PC-3 (cell line): ENCODE data around the gene ADAD2. TPM values are rescaled to one million over a fixed set of nuclear protein-coding genes. Genes with fewer than 3 reads are reported as not detected.

Experiments
- ATAC-seq: fragments of 200-7000 bp; cut with Tn5 transposase; 2 replicates; pipeline ENCODE4 v1.9.1; 2020; ENCODE audit warnings: mild to moderate bottlenecking, moderate library complexity
- BruUV-seq: library from RNA; stranded (reverse); fragments of 400-500 nt; replicated peaks from 2 replicates; lab custom pipeline; 2021; lab: Mats Ljungman, UMichigan
- CTCF ChIA-PET: fragments of 300-600 bp; sonication (Branson Sonifier 250); formaldehyde crosslinking; loops from one replicate; lab custom pipeline; 2022; ENCODE audit warnings: antibody characterized with exemption; lab: Charles Lee
- POLR2A ChIA-PET: fragments of 300-600 bp; sonication (Branson Sonifier 250); formaldehyde crosslinking; loops from one replicate; lab custom pipeline; 2022; ENCODE audit warnings: antibody characterized with exemption; ENCODE audit not compliant: unreplicated experiment; lab: Charles Lee
- DNase-seq: peaks from one replicate; pipeline ENCODE4 v3.0.0-alpha.2; 2015
- H2AFZ ChIP-seq: fragments of 300-600 bp; sonication (generic); 2 replicates; pipeline ENCODE4 v1.6.0; 2016; ENCODE audit warnings: antibody characterized with exemption, low read length
- H3F3A ChIP-seq: fragments of 300-600 bp; sonication (generic); one replicate; pipeline ENCODE4 v1.6.0; 2017; ENCODE audit warnings: antibody characterized with exemption, low read length, control low read depth, mild to moderate bottlenecking; ENCODE audit not compliant: unreplicated experiment
- H3K27ac ChIP-seq: fragments of 300-600 bp; sonication (generic); 2 replicates; pipeline ENCODE4 v1.5.1; 2016; ENCODE audit warnings: mild to moderate bottlenecking, low read length
- H3K27me3 ChIP-seq: fragments of 300-600 bp; sonication (generic); 2 replicates; pipeline ENCODE4 v1.6.1; 2016; ENCODE audit warnings: low read length, mixed read lengths
- H3K36me3 ChIP-seq: fragments of 300-600 bp; sonication (generic); 2 replicates; pipeline ENCODE4 v1.6.1; 2016; ENCODE audit warnings: low read depth, mixed run types, low read length, mixed read lengths
- H3K4me1 ChIP-seq: fragments of 300-600 bp; sonication (generic); 2 replicates; pipeline ENCODE4 v1.5.1; 2016; ENCODE audit warnings: low read length; ENCODE audit not compliant: insufficient read depth
- H3K4me2 ChIP-seq: fragments of 300-600 bp; sonication (generic); 2 replicates; pipeline ENCODE4 v1.6.0; 2016; ENCODE audit warnings: low read length
- H3K4me3 ChIP-seq: fragments of 300-600 bp; sonication (generic); 2 replicates; pipeline ENCODE4 v1.5.1; 2016; ENCODE audit warnings: mild to moderate bottlenecking, low read length, mixed read lengths
- H3K79me2 ChIP-seq: fragments of 300-600 bp; sonication (generic); 2 replicates; pipeline ENCODE4 v1.6.1; 2017; ENCODE audit warnings: low read length, mixed read lengths
- H3K9ac ChIP-seq: fragments of 300-600 bp; sonication (generic); 2 replicates; pipeline ENCODE4 v1.6.0; 2016; ENCODE audit warnings: mild to moderate bottlenecking, low read length
- H3K9me2 ChIP-seq: fragments of 300-600 bp; sonication (generic); replicated peaks from 2 replicates; pipeline ENCODE4 v1.6.1; 2016; ENCODE audit warnings: mixed run types, low read length, mixed read lengths
- H3K9me3 ChIP-seq: fragments of 300-600 bp; sonication (generic); 2 replicates; pipeline ENCODE4 v1.6.1; 2016; ENCODE audit warnings: low read length, mixed read lengths
- H4K20me1 ChIP-seq: fragments of 300-600 bp; sonication (generic); 2 replicates; pipeline ENCODE4 v1.6.1; 2016; ENCODE audit warnings: low read length, mixed read lengths
- EZH2 ChIP-seq: fragments of 300-600 bp; sonication (generic); IDR thresholded peaks from one replicate; pipeline ENCODE4 v1.6.1; 2017; ENCODE audit warnings: antibody characterized with exemption, mild to moderate bottlenecking, low read length; ENCODE audit not compliant: unreplicated experiment
- EZH2phosphoT487 ChIP-seq: fragments of 300-600 bp; sonication (generic); IDR thresholded peaks from 2 replicates; pipeline ENCODE4 v1.6.1; 2018; ENCODE audit warnings: mild to moderate bottlenecking, antibody characterized with exemption, low read length, borderline replicate concordance
- intact Hi-C: fragments of 100-400 bp; cut with micrococcal nuclease; formaldehyde crosslinking; loops from 2 replicates; pipeline ENCODE4 v1.9.0; 2023
- total RNA-seq: library from RNA; depleted of rRNA; stranded (reverse); fragments of >200 nt; gene quantifications from 2 replicates; pipeline ENCODE4 v1.2.3, GENCODE V29; 2014
- TF ChIP-seq, protein P1 (sequence below): fragments of 300-600 bp; sonication (generic); conservative IDR thresholded peaks from 2 replicates; pipeline ENCODE4 v1.5.1; 2017; ENCODE audit warnings: antibody characterized with exemption, low read depth, mild to moderate bottlenecking, low read length

ADAD2 gene
- total RNA-seq, 1 experiment from 2014 or later: not detected

GRCh38 chr16:84225126-84225525, 34.2 kb downstream of the ADAD2 start:
- Histone ChIP-seq H3K9me3 (no peaks in the 10 kb centered on the region), H3K4me1 (peaks cover 25% of the 10 kb centered on the region), H3K27ac (no peak overlapping the region), H2AFZ (no peak overlapping the region), H3K9ac (no peak overlapping the region), H3K4me3 (no peak overlapping the region), H3K4me2 (no peak overlapping the region), H3K9me2 (no peaks in the 10 kb centered on the region), H3F3A (no peaks in the 10 kb centered on the region), H3K36me3 (no peaks in the 10 kb centered on the region), H3K79me2 (no peaks in the 10 kb centered on the region), H4K20me1 (no peaks in the 10 kb centered on the region), H3K27me3 (no peaks in the 10 kb centered on the region)
- intact Hi-C loops: no loop called here
- POLR2A ChIA-PET: no interaction called here
- no peak for ATAC-seq
- no TSS peak for BruUV-seq
- TF ChIP-seq EZH2phosphoT487: no peak
- TF ChIP-seq, protein P1, sequence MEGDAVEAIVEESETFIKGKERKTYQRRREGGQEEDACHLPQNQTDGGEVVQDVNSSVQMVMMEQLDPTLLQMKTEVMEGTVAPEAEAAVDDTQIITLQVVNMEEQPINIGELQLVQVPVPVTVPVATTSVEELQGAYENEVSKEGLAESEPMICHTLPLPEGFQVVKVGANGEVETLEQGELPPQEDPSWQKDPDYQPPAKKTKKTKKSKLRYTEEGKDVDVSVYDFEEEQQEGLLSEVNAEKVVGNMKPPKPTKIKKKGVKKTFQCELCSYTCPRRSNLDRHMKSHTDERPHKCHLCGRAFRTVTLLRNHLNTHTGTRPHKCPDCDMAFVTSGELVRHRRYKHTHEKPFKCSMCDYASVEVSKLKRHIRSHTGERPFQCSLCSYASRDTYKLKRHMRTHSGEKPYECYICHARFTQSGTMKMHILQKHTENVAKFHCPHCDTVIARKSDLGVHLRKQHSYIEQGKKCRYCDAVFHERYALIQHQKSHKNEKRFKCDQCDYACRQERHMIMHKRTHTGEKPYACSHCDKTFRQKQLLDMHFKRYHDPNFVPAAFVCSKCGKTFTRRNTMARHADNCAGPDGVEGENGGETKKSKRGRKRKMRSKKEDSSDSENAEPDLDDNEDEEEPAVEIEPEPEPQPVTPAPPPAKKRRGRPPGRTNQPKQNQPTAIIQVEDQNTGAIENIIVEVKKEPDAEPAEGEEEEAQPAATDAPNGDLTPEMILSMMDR: no peak
- TF ChIP-seq EZH2: no peak
- DNase-seq: no peak
- CTCF ChIA-PET: no interaction called here

DNA sequence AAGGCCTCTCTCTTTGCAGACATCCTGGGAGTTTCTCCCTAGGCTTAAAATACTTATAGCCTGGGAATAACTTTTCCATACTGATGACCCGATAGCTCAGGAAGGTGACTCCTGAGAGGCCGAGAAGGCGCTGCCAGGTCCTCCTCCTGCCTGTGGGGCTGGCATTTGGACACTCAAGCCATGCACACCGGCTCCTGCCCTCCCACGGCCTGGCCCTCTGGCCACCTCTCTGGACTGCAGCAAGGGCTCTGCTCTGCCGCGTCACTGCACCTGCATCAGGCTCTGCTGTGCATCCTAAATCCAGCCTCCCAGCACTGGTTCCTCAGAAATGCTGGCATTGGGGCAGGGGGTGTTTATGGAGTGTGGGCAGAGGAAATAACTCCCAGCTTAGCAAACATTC, 34.6 kb downstream of the ADAD2 start:
- Histone ChIP-seq H4K20me1 (no peaks in the 10 kb centered on the region), H3K4me3 (no peak overlapping the region), H3K9me2 (no peaks in the 10 kb centered on the region), H3K4me1 (peaks cover 25% of the 10 kb centered on the region), H3K36me3 (no peaks in the 10 kb centered on the region), H3K9ac (no peak overlapping the region), H3K9me3 (no peaks in the 10 kb centered on the region), H3K27ac (no peak overlapping the region), H2AFZ (no peak overlapping the region), H3K79me2 (no peaks in the 10 kb centered on the region), H3K27me3 (no peaks in the 10 kb centered on the region), H3K4me2 (no peak overlapping the region), H3F3A (no peaks in the 10 kb centered on the region)
- POLR2A ChIA-PET: no interaction called here
- TF ChIP-seq EZH2phosphoT487: no peak
- TF ChIP-seq EZH2: no peak
- TF ChIP-seq, protein P1: no peak
- no TSS peak for BruUV-seq
- no peak for DNase-seq
- ATAC-seq: no peak
- intact Hi-C loops: no loop called here
- CTCF ChIA-PET: no interaction called here

- H3K27ac ChIP-seq: no peak overlapping the region
Observed at GRCh38 chr16:84226026-84226425, 35.1 kb downstream of the ADAD2 start.

More at GRCh38 chr16:84226026-84226425, 35.1 kb downstream of the ADAD2 start:
- Histone ChIP-seq H3K9me3 (no peaks in the 10 kb centered on the region), H3K9me2 (no peaks in the 10 kb centered on the region), H4K20me1 (no peaks in the 10 kb centered on the region), H3K27me3 (no peaks in the 10 kb centered on the region), H3F3A (no peaks in the 10 kb centered on the region), H3K9ac (no peak overlapping the region), H3K4me1 (peaks cover 25% of the 10 kb centered on the region), H3K4me3 (no peak overlapping the region), H3K4me2 (no peak overlapping the region), H2AFZ (no peak overlapping the region), H3K79me2 (no peaks in the 10 kb centered on the region), H3K36me3 (no peaks in the 10 kb centered on the region)
- no TSS peak for BruUV-seq
- no peak for TF ChIP-seq EZH2phosphoT487
- TF ChIP-seq, protein P1: no peak
- TF ChIP-seq EZH2: no peak
- intact Hi-C loops: no loop called here
- ATAC-seq (no peak), DNase-seq (no peak)
- ChIA-PET POLR2A (no interaction called here), CTCF (no interaction called here)
